Measurements from ENCODE around the gene ZWILCH. TPM values are rescaled to one million over a fixed set of nuclear protein-coding genes. Genes with fewer than 3 reads are reported as not detected.
"Not testable (repeated sequence)": the region's sequence is repeated elsewhere in the genome, so short reads cannot be mapped to it uniquely, and the experiment has no call there.

Gene ZWILCH
- polyA plus RNA-seq, 2 donors = 4.5 to 7.9 TPM

GRCh38 chr15:66498501-66499386, 6.4 kb upstream of the ZWILCH start:
- no peak overlapping the region for H3K27ac ChIP-seq (ENCODE audit: low read depth in 2 of 2, low read length in 1 of 2)
- 46% methylated on average over 3 of the region's 3 CpGs for WGBS, 2 donors
- H3K27me3 ChIP-seq (ENCODE audit: control insufficient read depth in 1 of 2, insufficient read depth in 2 of 2, low read length in 2 of 2) = no peaks in the 10 kb centered on the region
- no peak overlapping the region for H3K4me3 ChIP-seq (ENCODE audit: low read depth in 1 of 2, low read length in 2 of 2)
- H3K4me1 ChIP-seq (ENCODE audit: control insufficient read depth in 2 of 2, insufficient read depth in 2 of 2, low read length in 1 of 2) = peaks cover 0 to 5% of the 10 kb centered on the region in 2 donors
- H3K9me3 ChIP-seq (ENCODE audit: control insufficient read depth in 2 of 2, insufficient read depth in 1 of 2, low read depth in 1 of 2, low read length in 1 of 2) = no peaks in the 10 kb centered on the region
- peaks cover 11 to 26% of the 10 kb centered on the region in 2 donors for H3K36me3 ChIP-seq (ENCODE audit: control insufficient read depth in 2 of 2, insufficient read depth in 2 of 2, low read length in 1 of 2)

GRCh38 chr15:66500346-66500745, 4.8 kb upstream of the ZWILCH start:
- H3K27me3 ChIP-seq (ENCODE audit: control insufficient read depth in 1 of 2, insufficient read depth in 2 of 2, low read length in 2 of 2); H3K4me3 ChIP-seq (ENCODE audit: low read depth in 1 of 2, low read length in 2 of 2); H3K4me1 ChIP-seq (ENCODE audit: control insufficient read depth in 2 of 2, insufficient read depth in 2 of 2, low read length in 1 of 2); H3K9me3 ChIP-seq (ENCODE audit: control insufficient read depth in 2 of 2, insufficient read depth in 1 of 2, low read depth in 1 of 2, low read length in 1 of 2); H3K27ac ChIP-seq (ENCODE audit: low read depth in 2 of 2, low read length in 1 of 2): not testable (repeated sequence)
- WGBS, 2 donors = 82 to 84% methylated on average over 7 of the region's 7 CpGs
- peaks cover 8 to 23% of the 10 kb centered on the region in 2 donors for H3K36me3 ChIP-seq (ENCODE audit: control insufficient read depth in 2 of 2, insufficient read depth in 2 of 2, low read length in 1 of 2)

GRCh38 chr15:66502491-66502890, 2.6 kb upstream of the ZWILCH start:
- peak overlapping the region in 1 of 2 donors; percentile 22 for H3K27ac ChIP-seq (ENCODE audit: low read depth in 2 of 2, low read length in 1 of 2)
- H3K4me1 ChIP-seq (ENCODE audit: control insufficient read depth in 2 of 2, insufficient read depth in 2 of 2, low read length in 1 of 2) = no peaks in the 10 kb centered on the region
- H3K4me3 ChIP-seq (ENCODE audit: low read depth in 1 of 2, low read length in 2 of 2) = peak overlapping the region in 1 of 2 donors; percentile 98
- 58 to 63% methylated on average over 10 of the region's 10 CpGs for WGBS, 2 donors
- H3K9me3 ChIP-seq (ENCODE audit: control insufficient read depth in 2 of 2, insufficient read depth in 1 of 2, low read depth in 1 of 2, low read length in 1 of 2) = no peaks in the 10 kb centered on the region
- no peaks in the 10 kb centered on the region for H3K27me3 ChIP-seq (ENCODE audit: control insufficient read depth in 1 of 2, insufficient read depth in 2 of 2, low read length in 2 of 2)
- H3K36me3 ChIP-seq (ENCODE audit: control insufficient read depth in 2 of 2, insufficient read depth in 2 of 2, low read length in 1 of 2) = peaks cover 8 to 23% of the 10 kb centered on the region in 2 donors

GRCh38 chr15:66503041-66503648, 2.0 kb upstream of the ZWILCH start:
- H3K9me3 ChIP-seq (ENCODE audit: control insufficient read depth in 2 of 2, insufficient read depth in 1 of 2, low read depth in 1 of 2, low read length in 1 of 2); H3K27me3 ChIP-seq (ENCODE audit: control insufficient read depth in 1 of 2, insufficient read depth in 2 of 2, low read length in 2 of 2); H3K4me1 ChIP-seq (ENCODE audit: control insufficient read depth in 2 of 2, insufficient read depth in 2 of 2, low read length in 1 of 2): not testable (repeated sequence)
- H3K36me3 ChIP-seq (ENCODE audit: control insufficient read depth in 2 of 2, insufficient read depth in 2 of 2, low read length in 1 of 2) = peaks cover 8 to 23% of the 10 kb centered on the region in 2 donors
- peak overlapping the region; percentile 28 to 98 for H3K4me3 ChIP-seq (ENCODE audit: low read depth in 1 of 2, low read length in 2 of 2)
- peak overlapping the region in 1 of 2 donors; percentile 4 for H3K27ac ChIP-seq (ENCODE audit: low read depth in 2 of 2, low read length in 1 of 2)
- 37% methylated on average over 13 of the region's 13 CpGs for WGBS, 2 donors

- Histone ChIP-seq H3K4me3 (ENCODE audit: low read depth in 1 of 2, low read length in 2 of 2) (peak overlapping the region; percentile 94 to 98), H3K27me3 (ENCODE audit: control insufficient read depth in 1 of 2, insufficient read depth in 2 of 2, low read length in 2 of 2) (no peaks in the 10 kb centered on the region), H3K9me3 (ENCODE audit: control insufficient read depth in 2 of 2, insufficient read depth in 1 of 2, low read depth in 1 of 2, low read length in 1 of 2) (no peaks in the 10 kb centered on the region), H3K36me3 (ENCODE audit: control insufficient read depth in 2 of 2, insufficient read depth in 2 of 2, low read length in 1 of 2) (peaks cover 8 to 19% of the 10 kb centered on the region in 2 donors), H3K4me1 (ENCODE audit: control insufficient read depth in 2 of 2, insufficient read depth in 2 of 2, low read length in 1 of 2) (no peaks in the 10 kb centered on the region), H3K27ac (ENCODE audit: low read depth in 2 of 2, low read length in 1 of 2) (peak overlapping the region; percentile 89 to 99)
- WGBS, 2 donors = 0 to 1% methylated on average over 12 of the region's 12 CpGs
These were observed 1.2 kb upstream of the ZWILCH start for GRCh38 chr15:66503780-66504562.

GRCh38 chr15:66505430-66505811, 295 bp downstream of the ZWILCH start:
- H3K9me3 ChIP-seq (ENCODE audit: control insufficient read depth in 2 of 2, insufficient read depth in 1 of 2, low read depth in 1 of 2, low read length in 1 of 2) = no peaks in the 10 kb centered on the region
- WGBS, 2 donors = 0 to 1% methylated on average over 13 of the region's 13 CpGs
- H3K36me3 ChIP-seq (ENCODE audit: control insufficient read depth in 2 of 2, insufficient read depth in 2 of 2, low read length in 1 of 2) = peaks cover 7 to 8% of the 10 kb centered on the region in 2 donors
- H3K27me3 ChIP-seq (ENCODE audit: control insufficient read depth in 1 of 2, insufficient read depth in 2 of 2, low read length in 2 of 2) = no peaks in the 10 kb centered on the region
- H3K4me3 ChIP-seq (ENCODE audit: low read depth in 1 of 2, low read length in 2 of 2) = peak overlapping the region; percentile 94 to 98
- peak overlapping the region; percentile 89 to 99 for H3K27ac ChIP-seq (ENCODE audit: low read depth in 2 of 2, low read length in 1 of 2)
- H3K4me1 ChIP-seq (ENCODE audit: control insufficient read depth in 2 of 2, insufficient read depth in 2 of 2, low read length in 1 of 2) = no peaks in the 10 kb centered on the region

GRCh38 chr15:66505818-66506217, 692 bp downstream of the ZWILCH start:
- peaks cover 5 to 8% of the 10 kb centered on the region in 2 donors for H3K36me3 ChIP-seq (ENCODE audit: control insufficient read depth in 2 of 2, insufficient read depth in 2 of 2, low read length in 1 of 2)

GRCh38 chr15:66508293-66508883, 3.3 kb downstream of the ZWILCH start:
- Histone ChIP-seq H3K27ac (ENCODE audit: low read depth in 2 of 2, low read length in 1 of 2) (no peak overlapping the region), H3K9me3 (ENCODE audit: control insufficient read depth in 2 of 2, insufficient read depth in 1 of 2, low read depth in 1 of 2, low read length in 1 of 2) (no peaks in the 10 kb centered on the region), H3K36me3 (ENCODE audit: control insufficient read depth in 2 of 2, insufficient read depth in 2 of 2, low read length in 1 of 2) (no peaks in the 10 kb centered on the region), H3K4me1 (ENCODE audit: control insufficient read depth in 2 of 2, insufficient read depth in 2 of 2, low read length in 1 of 2) (no peaks in the 10 kb centered on the region), H3K27me3 (ENCODE audit: control insufficient read depth in 1 of 2, insufficient read depth in 2 of 2, low read length in 2 of 2) (no peaks in the 10 kb centered on the region), H3K4me3 (ENCODE audit: low read depth in 1 of 2, low read length in 2 of 2) (no peak overlapping the region)
- WGBS, 2 donors = 91 to 92% methylated on average over 3 of the region's 3 CpGs

More at GRCh38 chr15:66505818-66506217, 692 bp downstream of the ZWILCH start:
- no peaks in the 10 kb centered on the region for H3K4me1 ChIP-seq (ENCODE audit: control insufficient read depth in 2 of 2, insufficient read depth in 2 of 2, low read length in 1 of 2)
- WGBS, 2 donors = 29 to 32% methylated on average over 4 of the region's 4 CpGs
- no peaks in the 10 kb centered on the region for H3K9me3 ChIP-seq (ENCODE audit: control insufficient read depth in 2 of 2, insufficient read depth in 1 of 2, low read depth in 1 of 2, low read length in 1 of 2)
- H3K27ac ChIP-seq (ENCODE audit: low read depth in 2 of 2, low read length in 1 of 2) = no peak overlapping the region
- no peaks in the 10 kb centered on the region for H3K27me3 ChIP-seq (ENCODE audit: control insufficient read depth in 1 of 2, insufficient read depth in 2 of 2, low read length in 2 of 2)
- peak overlapping the region in 1 of 2 donors; percentile 98 for H3K4me3 ChIP-seq (ENCODE audit: low read depth in 1 of 2, low read length in 2 of 2)

GRCh38 chr15:66514586-66514985, 9.5 kb downstream of the ZWILCH start:
- Histone ChIP-seq H3K9me3 (ENCODE audit: control insufficient read depth in 2 of 2, insufficient read depth in 1 of 2, low read depth in 1 of 2, low read length in 1 of 2) (no peaks in the 10 kb centered on the region), H3K27ac (ENCODE audit: low read depth in 2 of 2, low read length in 1 of 2) (no peak overlapping the region), H3K4me3 (ENCODE audit: low read depth in 1 of 2, low read length in 2 of 2) (no peak overlapping the region), H3K4me1 (ENCODE audit: control insufficient read depth in 2 of 2, insufficient read depth in 2 of 2, low read length in 1 of 2) (no peaks in the 10 kb centered on the region), H3K36me3 (ENCODE audit: control insufficient read depth in 2 of 2, insufficient read depth in 2 of 2, low read length in 1 of 2) (no peaks in the 10 kb centered on the region), H3K27me3 (ENCODE audit: control insufficient read depth in 1 of 2, insufficient read depth in 2 of 2, low read length in 2 of 2) (no peaks in the 10 kb centered on the region)
- 81 to 88% methylated on average over 3 of the region's 3 CpGs for WGBS, 2 donors
